Testis (tissue), 3 donors: Measurements from ENCODE around the gene HPCAL4. TPM values are rescaled to one million over a fixed set of nuclear protein-coding genes. Genes with fewer than 3 reads are reported as not detected.

Source experiments
- DNase-seq: peaks from one replicate; pipeline ENCODE4 v3.0.0-alpha.2; 2019
- H3K27ac ChIP-seq, 2 donors: fragments of 200-600 bp; sonication (generic); one replicate each; pipeline ENCODE4 v1.5.1; 2019
- H3K27me3 ChIP-seq: fragments of 200-600 bp; sonication (generic); one replicate; pipeline ENCODE4 v1.5.1; 2019
- H3K36me3 ChIP-seq: fragments of 200-600 bp; sonication (generic); one replicate; pipeline ENCODE4 v1.5.1; 2017; ENCODE audit warnings: low read depth; ENCODE audit errors: missing control alignments
- H3K4me1 ChIP-seq: fragments of 200-600 bp; sonication (generic); one replicate; pipeline ENCODE4 v1.5.1; 2019
- H3K4me3 ChIP-seq, 2 donors: fragments of 200-600 bp; sonication (generic); one replicate each; pipeline ENCODE4 v1.5.1; 2017 to 2019
- H3K9me3 ChIP-seq: fragments of 200-600 bp; sonication (generic); one replicate; pipeline ENCODE4 v1.5.1; 2017
- CTCF ChIP-seq, 3 experiments: fragments of 450-650 bp in 2 of 3; fragments of 200-600 bp in 1 of 3; sonication (generic) in 1 of 3; IDR thresholded peaks; one replicate each; pipeline ENCODE4 v1.5.1; 2016 to 2019; ENCODE audit warnings: antibody characterized with exemption in 3 of 3, mild to moderate bottlenecking in 2 of 3, moderate library complexity in 1 of 3
- POLR2A ChIP-seq: fragments of 450-650 bp; IDR thresholded peaks from one replicate; pipeline ENCODE4 v1.6.1; 2017; ENCODE audit warnings: antibody characterized with exemption, mild to moderate bottlenecking, moderate library complexity
- WGBS, 2 donors: methylation state at CpG; one replicate each; pipeline ENCODE4 v1.1.5; 2018; 5-methylcytosine and 5-hydroxymethylcytosine counted together
- intact Hi-C: fragments of 100-400 bp; cut with DNase I; formaldehyde crosslinking; loops from one replicate; pipeline ENCODE4 v1.15.1; 2023; ENCODE audit warnings: low total_unique reads
- polyA plus RNA-seq: library from polyadenylated mRNA; stranded (reverse); fragments of 350-450 nt; fragmentation: Illumina TruSeq; extraction: RNeasy Lipid Tissue Mini Kit (QIAGEN cat#74804); gene quantifications from one replicate; pipeline ENCODE4 v1.2.3, GENCODE V29; 2014; ENCODE audit warnings: low read depth, low replicate concordance; ENCODE audit not compliant: insufficient read depth
- total RNA-seq, 2 donors: library from RNA; depleted of rRNA; stranded (reverse); fragments of >200 nt; gene quantifications; one replicate each; pipeline ENCODE4 v1.2.3, GENCODE V29; 2016

Gene HPCAL4
- total and polyA plus RNA-seq, 3 donors from 2014 or later = 6.9 to 24.5 (median 17.3) TPM

- no peak overlapping the region for H3K27ac ChIP-seq
- H3K9me3 ChIP-seq = no peaks in the 10 kb centered on the region
- DNase-seq = no peak
- H3K27me3 ChIP-seq = no peaks in the 10 kb centered on the region
- intact Hi-C loops = no loop called here
- 85% methylated on average over 11 to 12 of the region's 12 CpGs for WGBS, 2 donors
- H3K36me3 ChIP-seq = no peaks in the 10 kb centered on the region
- no peak overlapping the region for H3K4me3 ChIP-seq
- TF ChIP-seq POLR2A = no peak
- no peak for TF ChIP-seq CTCF (IDR thresholded peaks at IDR 0.05)
- peaks cover 5% of the 10 kb centered on the region for H3K4me1 ChIP-seq
Measured at GRCh38 chr1:39659110-39659509, 32.1 kb downstream of the HPCAL4 start.

DNA sequence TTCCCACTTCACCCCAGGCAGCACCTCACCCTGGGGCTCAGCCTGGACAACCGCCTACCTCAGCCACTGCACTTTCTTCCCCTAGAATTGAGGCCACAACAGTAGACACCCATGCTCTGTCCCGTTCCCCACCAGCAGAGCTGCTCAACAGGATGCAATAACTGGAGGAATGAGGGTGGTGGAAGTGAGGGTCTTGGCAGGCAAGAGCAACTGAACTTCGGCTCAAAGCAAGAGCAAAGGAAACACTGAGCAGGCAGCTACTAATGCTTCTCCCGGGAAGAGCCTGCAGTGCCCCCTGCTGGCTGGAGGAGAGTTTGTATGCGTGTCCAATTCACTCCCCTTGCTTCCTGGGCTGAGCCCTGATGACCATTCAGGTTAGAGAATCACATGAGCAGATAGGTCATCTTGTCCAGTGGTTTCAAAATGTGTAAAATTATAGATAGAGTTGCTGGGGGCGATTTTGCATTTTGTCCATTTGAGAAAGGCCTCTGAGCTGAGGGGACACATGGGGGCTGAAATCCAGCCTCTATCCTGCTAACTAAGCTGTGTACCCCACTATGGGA is 33.2 kb downstream of the HPCAL4 start:
- Histone ChIP-seq H3K9me3 (no peaks in the 10 kb centered on the region), H3K4me1 (peaks cover 10% of the 10 kb centered on the region), H3K4me3 (no peak overlapping the region), H3K27me3 (no peaks in the 10 kb centered on the region), H3K27ac (no peak overlapping the region), H3K36me3 (no peaks in the 10 kb centered on the region)
- DNase-seq = peak; percentile 84
- peak; percentile 52 to 79 (median 53) for TF ChIP-seq CTCF (IDR thresholded peaks at IDR 0.05)
- TF ChIP-seq POLR2A = no peak
- intact Hi-C loops = no loop called here
- 45 to 47% methylated on average over 6 of the region's 6 CpGs for WGBS, 2 donors

GRCh38 chr1:39657402-39657801 is 33.8 kb downstream of the HPCAL4 start:
- no peak overlapping the region for H3K27ac ChIP-seq
- intact Hi-C loops = no loop called here
- H3K27me3 ChIP-seq = no peaks in the 10 kb centered on the region
- TF ChIP-seq POLR2A (no peak), CTCF (IDR thresholded peaks at IDR 0.05) (no peak)
- WGBS, 2 donors = 80 to 97% methylated on average over 1 to 3 of the region's 3 CpGs
- H3K4me3 ChIP-seq = no peak overlapping the region
- no peaks in the 10 kb centered on the region for H3K9me3 ChIP-seq
- H3K4me1 ChIP-seq = peaks cover 16% of the 10 kb centered on the region
- DNase-seq = no peak
- no peaks in the 10 kb centered on the region for H3K36me3 ChIP-seq

- 94 to 96% methylated on average over 2 of the region's 2 CpGs for WGBS, 2 donors
- Histone ChIP-seq H3K27ac (no peak overlapping the region), H3K4me3 (no peak overlapping the region), H3K36me3 (no peaks in the 10 kb centered on the region), H3K9me3 (no peaks in the 10 kb centered on the region), H3K4me1 (peaks cover 19% of the 10 kb centered on the region), H3K27me3 (no peaks in the 10 kb centered on the region)
- no peak for DNase-seq
- intact Hi-C loops = no loop called here
- no peak for TF ChIP-seq POLR2A
- no peak for TF ChIP-seq CTCF (IDR thresholded peaks at IDR 0.05)
Measured at GRCh38 chr1:39656391-39656790, 34.8 kb downstream of the HPCAL4 start.

- H3K27me3 ChIP-seq = no peaks in the 10 kb centered on the region
- intact Hi-C loops = no loop called here
- DNase-seq = no peak
- 73 to 92% methylated on average over 4 to 5 of the region's 5 CpGs for WGBS, 2 donors
- H3K36me3 ChIP-seq = no peaks in the 10 kb centered on the region
- H3K9me3 ChIP-seq = no peaks in the 10 kb centered on the region
- H3K27ac ChIP-seq = no peak overlapping the region
- TF ChIP-seq CTCF (IDR thresholded peaks at IDR 0.05) = no peak
- TF ChIP-seq POLR2A = no peak
- no peak overlapping the region for H3K4me3 ChIP-seq
- peaks cover 19% of the 10 kb centered on the region for H3K4me1 ChIP-seq
Measured at GRCh38 chr1:39655578-39656268, 35.5 kb downstream of the HPCAL4 start.
